Measurements from ENCODE around the gene SMG7.

SMG7 gene

DNA sequence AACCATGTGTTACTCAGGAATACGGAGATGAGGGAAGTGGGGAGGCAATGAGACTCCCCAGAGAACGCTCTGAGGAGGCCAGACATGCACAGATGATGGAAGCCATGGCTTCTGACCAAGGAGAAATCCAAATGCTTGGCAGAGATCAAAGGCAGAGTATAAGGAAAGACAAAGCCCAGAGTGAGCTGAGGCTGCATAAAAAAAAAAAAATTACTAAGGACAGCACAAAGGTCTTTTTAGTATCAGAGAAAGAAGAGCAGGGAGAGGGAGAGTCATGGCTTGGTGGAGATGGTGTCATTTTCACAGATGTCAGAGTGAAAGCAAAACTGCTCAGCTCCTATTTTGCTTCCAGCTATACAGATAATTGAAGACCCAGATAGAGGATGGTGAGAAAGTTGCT, 126.1 kb downstream of the SMG7 start:
- Mint-ChIP-seq H3K27ac (peak overlapping the region; percentile 2 to 3), H3K4me3 (no peak overlapping the region), H3K9me3 (no peaks in the 10 kb centered on the region), H3K36me3 (ENCODE audit: insufficient read depth) (no peaks in the 10 kb centered on the region), H3K4me1 (ENCODE audit: low read depth in 2 of 2) (no peaks in the 10 kb centered on the region), H3K27me3 (peaks cover 5 to 19% of the 10 kb centered on the region in 2 donors)
- DNase-seq (no peak), ATAC-seq (replicated peaks) (no peak)

DNA sequence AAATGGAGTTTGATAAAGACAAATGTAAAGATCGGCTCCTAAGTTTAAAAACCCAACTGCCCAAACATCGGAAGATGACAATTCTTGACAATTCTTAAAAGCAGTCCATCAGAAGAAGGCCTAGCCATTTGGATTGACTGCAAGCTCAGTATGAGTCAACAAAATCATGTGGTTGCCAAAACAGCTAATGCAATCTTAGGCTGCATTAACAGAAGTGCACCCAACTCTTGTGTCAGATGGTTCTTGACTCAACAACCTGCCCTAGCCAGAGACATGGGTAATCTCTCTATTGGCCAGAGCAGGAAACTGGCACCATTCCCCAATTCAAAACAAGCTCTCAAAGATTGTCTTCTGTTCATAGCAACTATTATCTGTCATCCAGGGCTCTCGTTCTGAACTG, 127.8 kb downstream of the SMG7 start:
- Mint-ChIP-seq H3K36me3 (ENCODE audit: insufficient read depth) (no peaks in the 10 kb centered on the region), H3K9me3 (no peaks in the 10 kb centered on the region), H3K4me1 (ENCODE audit: low read depth in 2 of 2) (peaks cover 0 to 10% of the 10 kb centered on the region in 2 donors), H3K27me3 (peaks cover 6 to 31% of the 10 kb centered on the region in 2 donors), H3K4me3 (no peak overlapping the region), H3K27ac (no peak overlapping the region)
- ATAC-seq (replicated peaks), result no peak
- DNase-seq, result no peak

DNA sequence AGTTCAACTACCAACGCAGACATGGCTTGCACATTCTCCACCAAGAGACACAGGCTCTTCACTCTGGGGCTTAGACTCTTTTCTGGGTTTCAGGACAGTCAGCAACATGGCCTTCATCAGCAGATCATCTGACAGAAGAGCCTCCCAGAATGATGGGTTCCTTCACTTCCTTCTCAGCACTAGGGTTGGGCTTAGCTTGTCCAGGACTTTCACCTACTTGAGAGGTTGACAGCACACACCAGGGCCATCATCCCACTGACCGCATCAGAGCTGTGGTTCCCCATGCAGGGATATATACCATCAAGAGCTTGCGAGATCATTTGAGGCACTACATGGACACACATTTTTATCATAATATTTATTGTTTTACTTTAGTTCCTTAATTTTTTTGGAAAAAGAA, 128.3 kb downstream of the SMG7 start:
- DNase-seq (no peak), ATAC-seq (replicated peaks) (no peak)
- Mint-ChIP-seq H3K4me1 (ENCODE audit: low read depth in 2 of 2) (peaks cover 0 to 10% of the 10 kb centered on the region in 2 donors), H3K27me3 (peaks cover 6 to 31% of the 10 kb centered on the region in 2 donors), H3K27ac (no peak overlapping the region), H3K4me3 (no peak overlapping the region), H3K36me3 (ENCODE audit: insufficient read depth) (no peaks in the 10 kb centered on the region), H3K9me3 (no peaks in the 10 kb centered on the region)

DNA sequence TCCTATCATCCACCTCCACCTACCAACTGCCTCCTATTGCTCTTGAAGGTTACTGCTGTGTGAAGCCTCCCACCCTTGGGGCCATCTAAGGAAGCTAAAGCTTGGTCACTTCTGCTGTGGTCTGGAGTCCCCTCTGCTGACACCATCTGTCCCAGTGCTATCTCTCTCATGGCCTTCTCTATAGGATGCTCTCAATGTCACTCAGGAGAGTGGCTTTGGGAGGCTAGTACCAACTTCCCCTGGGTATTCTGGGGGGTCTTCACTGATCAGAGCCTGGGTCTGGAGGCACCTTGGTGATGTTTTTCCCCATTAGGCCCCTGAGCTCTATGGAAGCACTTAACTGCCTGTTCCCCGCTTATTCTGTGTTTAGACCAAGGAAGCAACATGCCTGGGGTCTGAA, 130.2 kb downstream of the SMG7 start:
- no peak overlapping the region for H3K27ac Mint-ChIP-seq
- no peak for DNase-seq
- H3K9me3 Mint-ChIP-seq, result no peaks in the 10 kb centered on the region
- no peak overlapping the region for H3K4me3 Mint-ChIP-seq
- no peaks in the 10 kb centered on the region for H3K36me3 Mint-ChIP-seq (ENCODE audit: insufficient read depth)
- no peak for ATAC-seq (replicated peaks)
- peaks cover 0 to 10% of the 10 kb centered on the region in 2 donors for H3K4me1 Mint-ChIP-seq (ENCODE audit: low read depth in 2 of 2)
- peaks cover 6 to 31% of the 10 kb centered on the region in 2 donors for H3K27me3 Mint-ChIP-seq
